Measurements from ENCODE around the gene ADGRB3. TPM values are rescaled to one million over a fixed set of nuclear protein-coding genes. Genes with fewer than 3 reads are reported as not detected.
"Not testable (repeated sequence)": the region's sequence is repeated elsewhere in the genome, so short reads cannot be mapped to it uniquely, and the experiment has no call there.

ADGRB3 gene
- total RNA-seq, 1 experiment from 2014 or later, result not detected

GRCh38 chr6:68744376-68744775, 109.3 kb downstream of the ADGRB3 start:
- H3K4me1 ChIP-seq (replicated peaks); DNase-seq (ENCODE audit: low read depth in 1 of 2, low spot score in 2 of 2); H3K27ac ChIP-seq; H3K9me3 ChIP-seq (replicated peaks); H3K27me3 ChIP-seq (replicated peaks); H3K4me3 ChIP-seq; H3K36me3 ChIP-seq: not testable (repeated sequence)

DNA sequence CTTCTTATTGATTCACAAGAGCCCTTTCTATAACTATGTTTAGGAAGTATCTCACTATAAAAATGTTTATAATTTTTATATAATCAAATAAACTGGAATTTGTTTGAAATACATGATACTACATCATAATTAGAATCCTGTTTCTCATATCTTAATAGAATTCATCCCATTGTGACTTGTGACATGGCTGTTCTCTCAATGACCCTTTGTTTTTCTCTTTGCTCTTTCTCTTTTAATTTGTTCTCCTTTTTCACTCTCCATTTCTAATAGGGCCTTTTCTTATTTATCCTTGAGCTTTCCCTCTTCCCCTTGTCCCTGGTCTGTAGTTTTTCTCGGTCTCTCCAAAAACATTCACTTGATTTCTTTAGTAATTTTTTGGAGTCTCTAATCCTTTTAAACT, 111.3 kb downstream of the ADGRB3 start:
- H3K36me3 ChIP-seq, result no peaks in the 10 kb centered on the region
- DNase-seq (ENCODE audit: low read depth in 1 of 2, low spot score in 2 of 2), result no peak
- no peak overlapping the region for H3K27ac ChIP-seq
- H3K9me3 ChIP-seq (replicated peaks), result no peaks in the 10 kb centered on the region
- H3K4me3 ChIP-seq, result no peak overlapping the region
- no peaks in the 10 kb centered on the region for H3K27me3 ChIP-seq (replicated peaks)
- H3K4me1 ChIP-seq (replicated peaks), result no peaks in the 10 kb centered on the region

- Histone ChIP-seq H3K27ac (no peak overlapping the region), H3K9me3 (replicated peaks) (no peaks in the 10 kb centered on the region), H3K4me3 (no peak overlapping the region), H3K36me3 (no peaks in the 10 kb centered on the region), H3K27me3 (replicated peaks) (no peaks in the 10 kb centered on the region), H3K4me1 (replicated peaks) (no peaks in the 10 kb centered on the region)
- DNase-seq (ENCODE audit: low read depth in 1 of 2, low spot score in 2 of 2), result no peak
Observed at GRCh38 chr6:68747110-68747790, 112.2 kb downstream of the ADGRB3 start.

DNA sequence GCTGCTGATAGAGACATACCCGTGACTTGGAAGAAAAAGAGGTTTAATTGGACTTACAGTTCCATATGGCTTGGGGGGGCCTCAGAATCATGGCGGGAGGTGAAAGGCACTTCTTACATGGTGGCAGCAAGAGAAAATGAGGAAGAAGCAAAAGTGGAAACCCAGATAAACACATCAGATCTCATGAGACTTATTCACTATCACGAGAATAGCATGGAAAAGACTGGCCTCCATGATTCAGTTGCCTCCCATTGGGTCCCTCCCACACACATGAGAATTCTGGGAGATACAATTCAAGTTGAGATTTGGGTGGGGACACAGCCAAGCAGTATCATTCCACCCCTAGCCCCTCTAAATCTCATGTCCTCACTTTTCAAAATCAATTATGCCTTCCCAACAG, 112.8 kb downstream of the ADGRB3 start:
- not testable (repeated sequence) for H3K36me3 ChIP-seq; H3K4me3 ChIP-seq; H3K27me3 ChIP-seq (replicated peaks); H3K4me1 ChIP-seq (replicated peaks); H3K27ac ChIP-seq; H3K9me3 ChIP-seq (replicated peaks); DNase-seq (ENCODE audit: low read depth in 1 of 2, low spot score in 2 of 2)

DNA sequence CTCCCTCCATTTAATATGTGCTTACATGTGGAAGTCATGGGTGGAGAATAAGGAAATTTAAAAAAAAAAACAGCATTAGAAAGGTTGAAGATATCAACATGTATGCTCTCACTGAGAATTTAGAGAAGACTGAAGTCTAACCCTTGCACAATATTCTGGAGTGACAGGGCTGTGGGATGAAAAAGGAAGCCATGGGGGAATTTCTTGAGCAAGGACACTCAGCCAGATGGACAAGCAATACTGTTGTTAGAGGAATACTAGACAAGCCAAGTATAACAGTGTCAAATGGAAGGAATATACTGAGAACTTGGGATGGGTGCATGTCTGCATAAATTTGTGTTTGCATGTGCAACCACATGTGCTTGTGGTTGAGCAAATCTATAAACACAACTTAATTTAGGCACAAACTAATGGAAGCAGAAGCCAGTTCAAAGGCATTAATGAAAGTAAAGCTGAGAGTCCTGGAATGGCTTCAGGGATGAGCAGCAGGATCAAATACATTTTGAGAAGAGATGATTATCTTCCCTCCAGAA, 119.7 kb downstream of the ADGRB3 start:
- Histone ChIP-seq H3K36me3 (no peaks in the 10 kb centered on the region), H3K27me3 (replicated peaks) (no peaks in the 10 kb centered on the region), H3K9me3 (replicated peaks) (no peaks in the 10 kb centered on the region), H3K4me1 (replicated peaks) (no peaks in the 10 kb centered on the region), H3K27ac (no peak overlapping the region), H3K4me3 (no peak overlapping the region)
- DNase-seq (ENCODE audit: low read depth in 1 of 2, low spot score in 2 of 2), result no peak

DNA sequence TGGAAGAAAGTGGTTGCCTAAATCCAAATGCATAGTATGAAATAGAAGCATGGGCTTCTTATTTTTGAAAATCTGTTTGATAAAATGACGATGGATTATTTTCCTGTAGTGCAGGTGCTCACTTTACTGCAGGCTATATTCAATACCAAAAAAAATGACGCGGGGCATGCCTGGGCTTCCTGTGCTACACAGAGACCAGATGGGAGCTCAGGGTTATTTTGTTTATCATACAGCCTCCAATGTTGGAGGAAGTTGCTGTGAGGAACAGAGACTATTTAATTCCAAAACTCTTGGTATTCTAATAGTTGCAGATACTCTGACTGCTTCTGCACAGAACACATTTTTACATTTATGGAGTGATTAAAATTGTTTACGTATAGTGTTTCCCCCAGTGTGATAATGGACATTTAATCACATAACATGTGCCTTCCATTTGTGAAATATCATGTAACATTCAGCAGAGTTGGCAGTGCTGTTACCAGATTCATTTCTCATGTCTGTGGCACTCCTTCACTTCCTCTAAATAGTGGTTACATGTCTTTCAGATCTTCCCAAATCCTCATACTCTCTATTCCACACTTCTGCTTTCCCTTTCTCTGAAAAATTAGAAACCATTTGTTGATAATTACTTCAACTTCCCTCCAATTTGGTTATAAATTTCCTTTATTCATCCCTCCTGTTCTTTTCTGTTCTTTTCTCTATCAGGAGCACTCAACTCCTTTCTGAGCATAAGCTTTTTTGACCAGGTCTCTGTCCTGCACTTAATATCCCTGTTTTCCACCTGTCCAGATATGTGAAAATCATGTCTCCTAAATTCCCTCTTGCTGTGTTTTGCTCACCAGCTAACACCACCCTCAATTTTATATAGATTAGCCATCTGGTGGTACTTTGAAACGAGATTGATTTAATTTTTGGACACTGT, 121.6 kb downstream of the ADGRB3 start:
- Histone ChIP-seq H3K27me3 (replicated peaks) (no peaks in the 10 kb centered on the region), H3K27ac (no peak overlapping the region), H3K4me1 (replicated peaks) (no peaks in the 10 kb centered on the region), H3K36me3 (no peaks in the 10 kb centered on the region), H3K9me3 (replicated peaks) (no peaks in the 10 kb centered on the region), H3K4me3 (no peak overlapping the region)
- no peak for DNase-seq (ENCODE audit: low read depth in 1 of 2, low spot score in 2 of 2)

GRCh38 chr6:68757821-68758220, 122.7 kb downstream of the ADGRB3 start:
- H3K27ac ChIP-seq, result no peak overlapping the region
- no peaks in the 10 kb centered on the region for H3K36me3 ChIP-seq
- H3K4me3 ChIP-seq, result no peak overlapping the region
- no peaks in the 10 kb centered on the region for H3K9me3 ChIP-seq (replicated peaks)
- no peak for DNase-seq (ENCODE audit: low read depth in 1 of 2, low spot score in 2 of 2)
- H3K27me3 ChIP-seq (replicated peaks), result no peaks in the 10 kb centered on the region
- H3K4me1 ChIP-seq (replicated peaks), result no peaks in the 10 kb centered on the region

- no peak for DNase-seq (ENCODE audit: low read depth in 1 of 2, low spot score in 2 of 2)
- Histone ChIP-seq H3K4me3 (no peak overlapping the region), H3K36me3 (no peaks in the 10 kb centered on the region), H3K27ac (no peak overlapping the region), H3K27me3 (replicated peaks) (no peaks in the 10 kb centered on the region), H3K4me1 (replicated peaks) (no peaks in the 10 kb centered on the region), H3K9me3 (replicated peaks) (no peaks in the 10 kb centered on the region)
Observed at GRCh38 chr6:68758559-68758958, 123.5 kb downstream of the ADGRB3 start.

DNA sequence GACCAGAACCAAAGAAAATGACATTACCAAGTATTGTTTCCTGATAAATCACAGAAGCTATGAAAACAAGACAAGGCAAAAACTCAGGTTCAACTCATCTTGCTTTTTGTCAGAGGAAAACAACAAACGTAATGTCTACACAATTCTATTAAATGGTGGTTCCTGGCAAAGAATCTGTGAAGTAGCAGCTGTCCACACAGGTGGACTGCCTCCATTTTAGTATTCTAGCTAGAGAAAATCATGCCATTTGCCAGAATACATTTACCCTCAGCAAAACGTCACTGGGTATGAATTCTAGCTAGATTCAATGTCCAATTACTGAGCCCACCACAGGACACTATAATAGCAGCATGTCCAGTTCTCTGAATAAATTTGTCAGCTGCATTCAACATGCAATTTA, 125.4 kb downstream of the ADGRB3 start:
- DNase-seq (ENCODE audit: low read depth in 1 of 2, low spot score in 2 of 2), result no peak
- H3K4me1 ChIP-seq (replicated peaks), result no peaks in the 10 kb centered on the region
- H3K36me3 ChIP-seq, result no peaks in the 10 kb centered on the region
- H3K4me3 ChIP-seq, result no peak overlapping the region
- H3K27me3 ChIP-seq (replicated peaks), result no peaks in the 10 kb centered on the region
- H3K9me3 ChIP-seq (replicated peaks), result no peaks in the 10 kb centered on the region
- no peak overlapping the region for H3K27ac ChIP-seq

GRCh38 chr6:68760941-68761676, 126.0 kb downstream of the ADGRB3 start:
- no peaks in the 10 kb centered on the region for H3K36me3 ChIP-seq
- H3K27ac ChIP-seq, result no peak overlapping the region
- H3K4me3 ChIP-seq, result no peak overlapping the region
- no peaks in the 10 kb centered on the region for H3K27me3 ChIP-seq (replicated peaks)
- H3K4me1 ChIP-seq (replicated peaks), result no peaks in the 10 kb centered on the region
- no peaks in the 10 kb centered on the region for H3K9me3 ChIP-seq (replicated peaks)
- DNase-seq (ENCODE audit: low read depth in 1 of 2, low spot score in 2 of 2), result no peak

- Histone ChIP-seq H3K4me1 (replicated peaks) (no peaks in the 10 kb centered on the region), H3K27ac (no peak overlapping the region), H3K9me3 (replicated peaks) (no peaks in the 10 kb centered on the region), H3K4me3 (no peak overlapping the region), H3K27me3 (replicated peaks) (no peaks in the 10 kb centered on the region), H3K36me3 (no peaks in the 10 kb centered on the region)
- no peak for DNase-seq (ENCODE audit: low read depth in 1 of 2, low spot score in 2 of 2)
Observed at GRCh38 chr6:68761985-68762384, 126.9 kb downstream of the ADGRB3 start.

DNA sequence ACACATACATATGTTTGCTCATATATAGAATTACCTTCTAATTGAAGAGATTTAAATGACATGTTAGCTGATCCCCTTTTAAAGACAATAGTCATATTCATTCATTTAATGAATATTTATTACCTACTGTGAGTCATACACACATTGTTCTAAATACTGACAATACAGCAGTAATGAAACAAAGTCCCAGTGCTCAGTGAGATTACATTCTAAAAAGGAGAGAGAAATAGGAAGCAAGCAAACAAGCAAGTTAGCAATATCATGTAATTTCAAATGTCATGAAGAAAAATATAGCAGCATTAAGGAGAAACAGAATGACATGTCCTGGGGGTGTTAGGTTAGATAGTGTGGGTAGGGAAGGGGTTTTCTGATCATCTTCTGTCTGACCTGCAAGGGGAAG, 136.3 kb downstream of the ADGRB3 start:
- Histone ChIP-seq H3K27ac (no peak overlapping the region), H3K4me3 (no peak overlapping the region), H3K36me3 (no peaks in the 10 kb centered on the region), H3K4me1 (replicated peaks) (no peaks in the 10 kb centered on the region), H3K9me3 (replicated peaks) (no peaks in the 10 kb centered on the region), H3K27me3 (replicated peaks) (no peaks in the 10 kb centered on the region)
- DNase-seq (ENCODE audit: low read depth in 1 of 2, low spot score in 2 of 2), result no peak

- no peak for DNase-seq (ENCODE audit: low read depth in 1 of 2, low spot score in 2 of 2)
- Histone ChIP-seq H3K9me3 (replicated peaks) (no peaks in the 10 kb centered on the region), H3K27me3 (replicated peaks) (no peaks in the 10 kb centered on the region), H3K27ac (no peak overlapping the region), H3K36me3 (no peaks in the 10 kb centered on the region), H3K4me1 (replicated peaks) (no peaks in the 10 kb centered on the region), H3K4me3 (no peak overlapping the region)
Observed at GRCh38 chr6:68774843-68775242, 139.8 kb downstream of the ADGRB3 start.

- Histone ChIP-seq H3K4me3 (no peak overlapping the region), H3K27me3 (replicated peaks) (no peaks in the 10 kb centered on the region), H3K9me3 (replicated peaks) (no peaks in the 10 kb centered on the region), H3K27ac (no peak overlapping the region), H3K36me3 (no peaks in the 10 kb centered on the region), H3K4me1 (replicated peaks) (no peaks in the 10 kb centered on the region)
- no peak for DNase-seq (ENCODE audit: low read depth in 1 of 2, low spot score in 2 of 2)
Observed at GRCh38 chr6:68776354-68776753, 141.3 kb downstream of the ADGRB3 start.
